HL-60 (cell line): ENCODE results near the gene OR9A4.

Source experiments
- DNase-seq, 2 experiments: peaks; one replicate each; pipeline ENCODE4 v3.0.0-alpha.2; 2010 to 2020; ENCODE audit warnings: low read depth in 1 of 2, low spot score in 1 of 2
- H3K27ac ChIP-seq: fragments of 250-450 bp; sonication (Bioruptor Pico); replicated peaks from 2 replicates; pipeline ENCODE4 v1.5.1; 2020; ENCODE audit warnings: mild to moderate bottlenecking, moderate library complexity
- H3K27me3 ChIP-seq: fragments of 250-450 bp; sonication (Bioruptor Pico); 2 replicates; pipeline ENCODE4 v1.5.1; 2021; ENCODE audit warnings: mild to moderate bottlenecking, moderate library complexity; ENCODE audit not compliant: insufficient read depth, poor library complexity, severe bottlenecking
- H3K4me3 ChIP-seq: replicated peaks from 2 replicates; pipeline ENCODE4 v1.5.1; 2011; ENCODE audit warnings: mild to moderate bottlenecking, control low read depth, low read length; ENCODE audit not compliant: insufficient read depth
- POLR2AphosphoS5 ChIP-seq: IDR thresholded peaks from 2 replicates; pipeline ENCODE4 v1.6.1; 2012; ENCODE audit warnings: low read depth
- SPI1 ChIP-seq: IDR thresholded peaks from 2 replicates; pipeline ENCODE4 v1.6.1; 2012; ENCODE audit warnings: low read depth, mild to moderate bottlenecking, borderline replicate concordance

OR9A4 gene

DNA sequence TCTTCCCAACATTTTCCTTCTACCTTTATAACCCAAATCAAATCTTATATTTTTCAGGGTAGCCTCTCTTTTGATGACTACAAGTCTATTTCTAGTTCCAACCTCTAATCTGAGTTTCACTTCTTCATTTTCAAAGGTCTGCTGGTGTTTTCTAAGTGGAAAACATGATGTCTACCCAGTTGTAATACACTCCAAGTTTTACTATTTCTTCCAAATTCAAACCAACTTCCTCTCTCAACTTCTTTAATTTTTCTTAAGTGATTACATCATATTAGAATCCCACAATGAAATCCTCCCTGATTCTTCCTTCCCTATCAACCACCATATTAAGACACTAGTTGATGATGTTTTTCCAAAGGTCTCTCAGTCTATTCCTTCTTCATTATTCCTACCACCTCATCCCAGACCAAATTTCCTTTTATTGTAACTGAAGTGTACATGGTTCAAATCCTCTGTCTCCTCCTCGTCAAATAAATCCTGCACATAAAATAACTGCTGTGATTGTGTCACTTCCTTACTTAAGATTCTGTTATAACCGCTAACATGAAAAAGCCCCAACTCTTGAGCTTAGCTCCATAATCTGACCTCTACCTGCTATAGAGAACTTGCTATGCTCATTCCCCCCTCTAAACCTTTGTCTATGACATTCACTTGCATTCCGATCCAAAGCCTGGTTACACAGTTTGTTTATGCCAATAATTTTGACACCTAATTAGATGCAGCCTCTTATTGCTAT lies 44.7 kb downstream of the OR9A4 start:
- no peak overlapping the region; the same call in 1 of the 2 replicates for H3K4me3 ChIP-seq
- peak overlapping the region; percentile 87 for H3K27ac ChIP-seq
- TF ChIP-seq POLR2AphosphoS5 (no peak), SPI1 (peak; percentile 91)
- DNase-seq, result peak; percentile 73 to 80
- no peaks in the 10 kb centered on the region for H3K27me3 ChIP-seq
